HFFc6 (cell line): ENCODE results near the gene CFDP1. TPM values are rescaled to one million over a fixed set of nuclear protein-coding genes. Genes with fewer than 3 reads are reported as not detected.
"Not testable (repeated sequence)": the region's sequence is repeated elsewhere in the genome, so short reads cannot be mapped to it uniquely, and the experiment has no call there.

Experiments used
- DNase-seq: peaks from one replicate; pipeline ENCODE4 v3.0.0-alpha.2; 2018
- H3K27ac Mint-ChIP-seq: 2 replicates; pipeline ENCODE4 v1.8.0; 2020; ENCODE audit warnings: mild to moderate bottlenecking, mixed read lengths
- H3K27me3 Mint-ChIP-seq: 2 replicates; pipeline ENCODE4 v1.8.0; 2021; ENCODE audit warnings: mild to moderate bottlenecking, moderate library complexity, mixed read lengths; ENCODE audit not compliant: insufficient read depth
- H3K36me3 Mint-ChIP-seq: 2 replicates; pipeline ENCODE4 v1.8.0; 2021; ENCODE audit warnings: low read depth, mixed read lengths
- H3K4me1 Mint-ChIP-seq: 2 replicates; pipeline ENCODE4 v1.8.0; 2020; ENCODE audit warnings: low read depth, mixed read lengths
- H3K4me3 Mint-ChIP-seq: 2 replicates; pipeline ENCODE4 v1.8.0; 2020; ENCODE audit warnings: mild to moderate bottlenecking, moderate library complexity, mixed read lengths
- H3K9me3 Mint-ChIP-seq: 2 replicates; pipeline ENCODE4 v1.8.0; 2020; ENCODE audit warnings: mild to moderate bottlenecking, mixed read lengths
- total RNA-seq, 6 experiments: library from RNA; stranded (reverse); fragmentation: NEBNext Ultra II Directional; extraction: Animal tissue kit (Norgen Biotek cat#: 25700); gene quantifications; 2 replicates in 1 of 6; 3 replicates in 5 of 6; pipeline ENCODE4 v1.2.3, GENCODE V29; 2021
- TF ChIP-seq, protein P1 (sequence below): fragments of 200-600 bp; sonication (generic); IDR thresholded peaks from 2 replicates; pipeline ENCODE4 v1.5.0; 2021; ENCODE audit warnings: antibody characterized with exemption, mild to moderate bottlenecking

The CFDP1 gene
- total RNA-seq, 6 experiments from 2014 or later = 33.0 to 43.1 (median 37.6) TPM

DNA sequence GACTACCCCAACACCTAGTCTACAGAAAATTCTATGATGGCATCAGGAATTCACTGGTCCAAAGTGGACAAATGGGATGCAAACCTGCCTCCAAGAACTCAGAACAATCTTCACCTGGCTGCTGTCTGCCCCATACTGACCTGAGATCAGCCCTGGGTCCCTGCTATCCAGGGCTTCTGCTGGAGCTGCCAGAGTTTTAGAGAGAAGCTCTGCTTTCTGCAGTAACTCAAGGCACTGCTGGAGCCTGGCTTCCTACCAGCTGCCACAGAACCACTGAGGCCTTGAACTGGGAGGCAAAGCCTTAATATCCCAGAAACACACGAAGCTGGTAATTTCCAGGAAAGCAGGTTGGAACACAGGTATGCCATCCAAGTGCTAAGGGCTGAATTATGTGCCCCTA is 23.7 kb upstream of the CFDP1 start:
- no peak overlapping the region for H3K4me3 Mint-ChIP-seq
- TF ChIP-seq, protein P1, sequence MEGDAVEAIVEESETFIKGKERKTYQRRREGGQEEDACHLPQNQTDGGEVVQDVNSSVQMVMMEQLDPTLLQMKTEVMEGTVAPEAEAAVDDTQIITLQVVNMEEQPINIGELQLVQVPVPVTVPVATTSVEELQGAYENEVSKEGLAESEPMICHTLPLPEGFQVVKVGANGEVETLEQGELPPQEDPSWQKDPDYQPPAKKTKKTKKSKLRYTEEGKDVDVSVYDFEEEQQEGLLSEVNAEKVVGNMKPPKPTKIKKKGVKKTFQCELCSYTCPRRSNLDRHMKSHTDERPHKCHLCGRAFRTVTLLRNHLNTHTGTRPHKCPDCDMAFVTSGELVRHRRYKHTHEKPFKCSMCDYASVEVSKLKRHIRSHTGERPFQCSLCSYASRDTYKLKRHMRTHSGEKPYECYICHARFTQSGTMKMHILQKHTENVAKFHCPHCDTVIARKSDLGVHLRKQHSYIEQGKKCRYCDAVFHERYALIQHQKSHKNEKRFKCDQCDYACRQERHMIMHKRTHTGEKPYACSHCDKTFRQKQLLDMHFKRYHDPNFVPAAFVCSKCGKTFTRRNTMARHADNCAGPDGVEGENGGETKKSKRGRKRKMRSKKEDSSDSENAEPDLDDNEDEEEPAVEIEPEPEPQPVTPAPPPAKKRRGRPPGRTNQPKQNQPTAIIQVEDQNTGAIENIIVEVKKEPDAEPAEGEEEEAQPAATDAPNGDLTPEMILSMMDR = no peak
- no peaks in the 10 kb centered on the region for H3K9me3 Mint-ChIP-seq
- no peak overlapping the region for H3K27ac Mint-ChIP-seq
- DNase-seq = no peak
- no peaks in the 10 kb centered on the region; the same call in 1 of the 2 replicates for H3K27me3 Mint-ChIP-seq
- H3K4me1 Mint-ChIP-seq = peaks cover 32% of the 10 kb centered on the region
- H3K36me3 Mint-ChIP-seq = peaks cover 6% of the 10 kb centered on the region

DNA sequence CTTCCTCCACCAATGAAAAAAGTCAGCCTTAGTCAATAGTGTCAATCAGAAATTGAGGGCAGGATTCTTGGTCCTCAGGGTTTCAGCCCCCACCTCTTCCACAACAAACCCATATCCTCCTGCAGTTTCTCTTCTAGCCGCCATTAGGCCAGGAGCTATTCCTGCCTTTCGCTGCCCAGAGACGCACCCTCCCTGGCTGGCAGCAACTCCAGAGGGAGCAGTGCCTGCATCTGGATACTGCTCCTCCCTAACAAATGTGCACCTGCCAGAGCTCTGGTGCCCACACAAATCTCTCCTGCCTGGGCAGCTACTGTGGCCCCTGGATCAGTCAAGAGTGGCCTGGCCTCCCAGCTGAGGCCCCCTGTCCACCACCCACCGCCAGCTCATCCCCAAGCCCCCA is 23.2 kb upstream of the CFDP1 start:
- not testable (repeated sequence) for H3K27ac Mint-ChIP-seq, DNase-seq, H3K9me3 Mint-ChIP-seq, H3K27me3 Mint-ChIP-seq, H3K36me3 Mint-ChIP-seq, H3K4me3 Mint-ChIP-seq
- H3K4me1 Mint-ChIP-seq = peaks cover 27% of the 10 kb centered on the region

DNA sequence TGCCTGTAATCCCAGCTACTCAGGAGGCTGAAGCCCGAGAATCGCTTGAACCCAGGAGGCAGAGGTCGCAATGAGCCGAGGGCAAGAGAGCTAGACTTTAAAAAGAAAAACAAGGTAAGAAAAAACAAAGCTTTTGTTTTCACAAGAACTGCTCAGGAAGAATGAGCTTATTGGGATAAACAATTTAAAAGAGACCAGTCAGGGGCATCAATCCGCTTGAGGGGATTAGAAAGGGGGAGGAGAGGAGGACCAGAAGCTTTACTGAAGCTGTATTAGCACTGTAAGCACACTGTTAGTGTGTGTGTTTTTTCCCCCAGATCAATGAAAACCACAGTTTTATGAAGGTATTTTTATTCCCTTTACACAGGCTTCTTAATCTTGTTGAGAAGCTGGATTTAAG is 22.4 kb upstream of the CFDP1 start:
- no peak overlapping the region for H3K27ac Mint-ChIP-seq
- no peaks in the 10 kb centered on the region for H3K9me3 Mint-ChIP-seq
- no peak for DNase-seq
- H3K27me3 Mint-ChIP-seq = no peaks in the 10 kb centered on the region; the same call in 1 of the 2 replicates
- H3K4me3 Mint-ChIP-seq = no peak overlapping the region
- H3K36me3 Mint-ChIP-seq = peaks cover 11% of the 10 kb centered on the region
- H3K4me1 Mint-ChIP-seq = peaks cover 19% of the 10 kb centered on the region
- TF ChIP-seq, protein P1 = no peak

DNA sequence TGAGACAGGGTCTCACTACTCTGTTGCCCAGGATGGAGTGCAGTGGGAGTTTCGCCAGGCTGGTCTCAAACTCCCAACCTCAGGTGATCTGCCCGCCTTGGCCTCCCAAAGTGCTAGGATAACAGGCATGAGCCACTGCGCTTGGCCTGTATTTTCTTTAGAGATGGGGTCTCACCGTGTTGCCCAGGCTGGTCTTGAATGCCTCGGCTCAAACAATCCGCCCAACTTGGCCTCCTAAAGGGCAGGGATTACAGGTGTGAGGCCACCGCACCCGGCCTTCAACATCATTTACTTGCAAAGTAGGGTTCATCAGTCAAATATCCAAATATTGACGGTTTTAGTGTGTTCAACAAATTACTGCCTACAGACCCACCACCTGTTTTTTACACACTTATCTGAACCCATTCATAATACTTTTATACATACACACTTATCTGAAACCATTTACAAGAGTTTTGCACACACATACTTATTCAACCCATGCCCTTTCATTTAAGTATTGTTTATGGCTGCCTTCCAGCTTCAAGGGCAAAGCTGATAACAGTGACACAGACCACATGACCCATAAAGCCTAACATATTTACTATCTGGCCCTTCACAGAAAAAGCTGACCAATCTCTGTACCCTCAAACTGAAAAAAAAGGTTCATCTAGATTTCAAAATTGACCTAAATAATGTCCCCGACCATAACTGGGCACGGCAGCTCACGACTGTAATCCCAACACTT is 19.3 kb upstream of the CFDP1 start:
- Mint-ChIP-seq H3K4me3 (no peak overlapping the region), H3K27me3 (no peaks in the 10 kb centered on the region; the same call in 1 of the 2 replicates), H3K36me3 (peaks cover 5% of the 10 kb centered on the region; the same call in 1 of the 2 replicates), H3K9me3 (no peaks in the 10 kb centered on the region), H3K4me1 (peaks cover 9% of the 10 kb centered on the region), H3K27ac (no peak overlapping the region)
- TF ChIP-seq, protein P1 = no peak
- DNase-seq = no peak

DNA sequence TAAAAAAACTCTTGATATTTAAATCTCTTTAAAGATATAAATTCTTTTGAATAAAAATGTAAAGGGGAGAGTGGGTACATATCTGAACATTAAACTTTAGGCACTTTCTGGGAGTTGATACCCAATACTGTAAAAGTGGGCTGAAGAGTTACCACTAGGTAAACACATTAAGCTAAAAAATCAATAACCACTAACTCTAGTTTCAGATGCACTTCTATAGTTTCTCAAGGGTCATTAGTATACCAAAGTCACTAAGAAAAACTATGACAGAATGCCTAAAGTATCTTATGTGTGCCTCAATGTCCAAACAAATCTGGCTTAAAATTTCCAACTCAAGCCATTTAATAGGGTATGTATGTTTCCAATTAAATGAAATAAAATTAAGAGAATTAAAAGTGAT is 13.1 kb upstream of the CFDP1 start:
- no peak for DNase-seq
- Mint-ChIP-seq H3K4me1 (peaks cover 5% of the 10 kb centered on the region; the same call in 1 of the 2 replicates), H3K36me3 (peaks cover 12% of the 10 kb centered on the region), H3K27ac (no peak overlapping the region), H3K9me3 (no peaks in the 10 kb centered on the region), H3K27me3 (no peaks in the 10 kb centered on the region), H3K4me3 (no peak overlapping the region)
- TF ChIP-seq, protein P1 = no peak

DNA sequence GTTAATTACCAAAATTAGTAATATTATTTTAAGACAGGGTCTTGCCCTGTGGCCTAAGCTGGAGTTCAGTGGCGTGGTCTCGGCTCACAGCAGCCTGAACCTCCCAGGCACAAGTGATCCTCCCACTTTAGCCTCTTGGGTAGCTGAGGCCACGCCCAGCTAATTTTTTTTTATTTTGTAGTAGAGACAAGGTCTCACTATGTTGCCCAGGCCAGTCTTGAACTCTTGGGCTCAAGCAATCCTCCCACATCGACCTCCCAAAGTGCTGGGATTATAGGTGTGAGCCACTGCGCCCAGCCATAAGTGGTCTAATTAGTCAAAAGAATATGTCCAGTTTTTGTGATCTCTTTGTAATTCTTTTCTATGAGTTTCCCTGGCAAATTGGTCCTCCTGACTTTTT is 12.0 kb upstream of the CFDP1 start:
- Mint-ChIP-seq H3K4me3 (no peak overlapping the region), H3K4me1 (peaks cover 5% of the 10 kb centered on the region; the same call in 1 of the 2 replicates), H3K27me3 (no peaks in the 10 kb centered on the region), H3K36me3 (peaks cover 7% of the 10 kb centered on the region), H3K9me3 (no peaks in the 10 kb centered on the region), H3K27ac (no peak overlapping the region)
- no peak for DNase-seq
- TF ChIP-seq, protein P1 = no peak
